ENCODE measurements around the gene ZDHHC19. TPM values are rescaled to one million over a fixed set of nuclear protein-coding genes. Genes with fewer than 3 reads are reported as not detected.
"Not testable (repeated sequence)": the region's sequence is repeated elsewhere in the genome, so short reads cannot be mapped to it uniquely, and the experiment has no call there.

The ZDHHC19 gene
- total RNA-seq, 2 donors from 2014 or later, result not detected

DNA sequence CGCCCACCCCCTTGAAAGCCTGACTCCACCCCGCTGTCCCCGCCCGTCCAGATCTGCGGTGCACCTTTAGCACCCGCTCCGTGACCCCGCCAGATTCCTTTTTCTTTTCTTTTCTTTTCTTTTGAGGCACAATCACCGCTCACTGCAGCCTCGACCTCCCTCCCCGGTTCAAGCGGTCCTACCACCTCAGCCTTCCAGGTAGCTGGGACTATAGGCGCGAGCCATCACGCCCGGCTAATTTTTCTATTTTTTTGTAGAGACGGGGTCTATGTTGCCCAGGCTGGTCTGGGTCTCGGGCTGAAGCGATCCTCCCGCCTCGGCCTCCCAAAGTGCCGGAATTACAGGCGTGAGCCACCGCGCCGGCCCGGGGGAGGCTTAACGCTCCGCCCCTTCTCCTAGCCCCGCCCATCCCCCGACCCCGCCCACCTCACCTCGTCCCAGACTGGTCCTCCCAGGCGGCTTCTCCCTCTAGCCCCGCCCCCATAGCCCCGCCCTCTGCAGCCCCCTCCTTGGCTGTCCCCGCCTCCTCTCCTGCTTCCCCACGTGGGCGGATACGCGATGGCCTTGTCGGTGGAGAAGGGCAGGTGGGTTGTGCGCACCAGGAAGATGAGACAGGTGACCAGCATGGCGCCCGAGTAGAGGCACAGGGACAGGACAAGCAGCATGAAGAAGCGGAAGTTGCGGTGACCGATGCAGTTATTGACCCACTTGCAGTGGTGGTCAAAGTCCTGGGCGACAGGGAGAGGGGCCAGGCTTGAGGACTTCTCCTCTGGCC lies 3.2 kb downstream of the ZDHHC19 start:
- intact Hi-C loops (cut with DNase I, micrococcal nuclease), result no loop called here
- ATAC-seq, result peak; percentile 88
- DNase-seq, result peak; percentile 82 to 85

DNA sequence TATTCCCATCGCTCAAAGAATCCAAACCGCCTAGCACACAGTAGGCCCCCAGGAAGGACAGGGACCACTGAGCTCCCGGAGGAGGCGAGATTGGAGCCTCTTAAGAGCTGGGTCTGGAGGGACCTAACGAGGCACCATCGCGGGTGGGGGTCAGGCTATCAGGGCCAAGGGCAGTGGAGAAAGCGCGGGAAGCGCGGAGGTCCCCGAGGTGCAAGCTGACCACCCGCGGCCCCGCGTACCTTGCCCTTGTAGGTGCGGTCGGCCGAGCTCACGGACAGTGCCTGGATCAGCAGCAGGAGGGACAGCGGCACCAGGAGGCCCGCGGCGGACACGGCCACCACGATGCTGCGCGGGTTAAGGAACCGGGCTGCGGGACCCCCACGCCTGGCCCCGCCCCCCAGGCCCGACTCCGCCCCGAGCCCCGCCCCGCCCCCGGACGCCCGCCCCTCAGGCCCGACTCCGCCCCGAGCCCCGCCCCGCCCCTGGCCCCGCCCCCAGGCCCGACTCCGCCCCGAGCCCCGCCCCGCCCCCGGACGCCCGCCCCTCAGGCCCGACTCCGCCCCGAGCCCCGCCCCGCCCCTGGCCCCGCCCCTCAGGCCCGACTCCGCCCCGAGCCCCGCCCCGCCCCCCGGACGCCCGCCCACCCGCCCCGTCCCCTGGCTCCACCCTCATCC lies 3.9 kb downstream of the ZDHHC19 start:
- peak; percentile 29 to 59 for DNase-seq
- intact Hi-C loops (cut with DNase I, micrococcal nuclease), result no loop called here
- ATAC-seq, result peak; percentile 36

DNA sequence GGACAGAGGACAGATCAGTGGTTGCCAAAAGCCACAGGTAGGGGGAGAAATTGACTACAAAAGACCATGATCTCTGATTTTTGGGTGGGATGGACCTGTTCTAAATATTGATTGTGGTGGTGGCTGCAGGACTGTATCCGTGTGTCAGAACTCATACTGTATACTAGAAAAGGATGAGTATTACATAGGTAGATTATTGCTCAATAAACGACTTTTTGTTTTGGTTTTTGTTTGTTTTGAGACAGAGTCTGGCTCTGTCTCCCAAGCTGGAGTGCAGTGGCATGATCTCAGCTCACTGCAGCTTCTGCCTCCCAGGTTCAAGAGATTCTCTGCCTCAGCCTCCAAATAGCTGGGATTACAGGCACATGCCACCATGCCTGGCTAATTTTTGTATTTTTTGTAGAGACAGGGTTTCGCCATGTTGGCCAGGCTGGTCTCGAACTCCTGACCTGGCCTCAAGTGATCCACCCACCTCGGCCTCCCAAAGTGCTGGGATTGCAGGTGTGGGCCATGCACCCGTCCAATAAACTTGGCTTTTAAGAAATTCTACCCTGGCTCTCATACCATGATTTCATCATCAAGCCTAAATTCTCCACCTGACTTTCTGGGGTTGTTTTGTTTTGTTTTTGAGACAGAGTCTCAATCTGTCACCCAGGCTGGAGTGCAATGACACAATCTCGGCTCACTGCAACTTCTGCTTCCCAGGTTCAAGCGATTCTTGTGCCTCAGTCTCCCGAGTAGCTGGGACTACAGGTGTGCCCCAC lies 5.6 kb downstream of the ZDHHC19 start:
- intact Hi-C loops (cut with DNase I, micrococcal nuclease); ATAC-seq: not testable (repeated sequence)

DNA sequence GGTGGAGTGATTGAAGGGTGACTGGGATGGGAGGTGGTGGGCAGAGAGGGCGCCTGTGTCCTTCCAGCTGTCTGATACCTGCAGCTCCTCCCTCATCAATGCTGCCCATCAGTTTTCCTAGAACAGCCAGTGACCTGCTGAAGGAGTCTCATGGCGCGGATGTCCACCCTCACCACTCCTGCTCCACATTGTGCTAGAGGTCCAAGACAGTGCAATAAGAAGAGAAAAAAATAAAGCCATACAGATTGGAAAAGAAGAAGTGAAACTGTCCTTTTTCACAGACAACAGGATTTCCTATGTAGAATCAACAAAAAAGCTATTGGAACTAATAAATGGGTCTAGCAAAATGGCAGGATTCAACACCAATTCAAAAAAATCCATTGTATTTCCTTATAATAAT lies 7.4 kb downstream of the ZDHHC19 start:
- ATAC-seq, result no peak
- DNase-seq, result no peak
- intact Hi-C loops (cut with DNase I, micrococcal nuclease), result no loop called here

More for the DNA sequence above, 5.6 kb downstream of the ZDHHC19 start:
- DNase-seq, result not testable (repeated sequence)

DNA sequence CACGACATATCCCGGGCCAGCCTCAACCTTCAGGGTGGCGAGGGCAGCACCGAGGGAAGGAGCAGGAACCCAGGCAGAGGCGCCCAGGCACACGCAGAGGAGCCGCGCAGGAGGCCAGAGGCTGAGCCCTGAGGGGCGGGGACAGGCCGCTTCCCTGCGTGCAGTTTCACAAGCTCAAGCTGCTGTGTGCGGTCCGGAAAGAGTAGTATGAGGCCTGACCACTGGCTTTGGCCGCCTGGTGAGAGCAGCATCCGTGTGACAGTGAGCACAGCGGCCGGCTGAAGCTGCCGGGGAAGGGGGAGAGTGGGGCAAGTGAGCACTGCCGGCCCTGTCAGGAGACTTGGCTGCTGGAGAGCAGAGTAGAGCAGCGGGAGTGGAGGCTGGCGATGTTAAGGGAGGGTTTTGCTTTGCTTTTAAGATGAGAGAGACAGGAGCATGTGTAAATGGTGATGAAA lies 8.7 kb downstream of the ZDHHC19 start:
- ATAC-seq (peak; percentile 53), DNase-seq (peak; percentile 60 to 67)
- intact Hi-C loops (cut with DNase I, micrococcal nuclease), result no loop called here

DNA sequence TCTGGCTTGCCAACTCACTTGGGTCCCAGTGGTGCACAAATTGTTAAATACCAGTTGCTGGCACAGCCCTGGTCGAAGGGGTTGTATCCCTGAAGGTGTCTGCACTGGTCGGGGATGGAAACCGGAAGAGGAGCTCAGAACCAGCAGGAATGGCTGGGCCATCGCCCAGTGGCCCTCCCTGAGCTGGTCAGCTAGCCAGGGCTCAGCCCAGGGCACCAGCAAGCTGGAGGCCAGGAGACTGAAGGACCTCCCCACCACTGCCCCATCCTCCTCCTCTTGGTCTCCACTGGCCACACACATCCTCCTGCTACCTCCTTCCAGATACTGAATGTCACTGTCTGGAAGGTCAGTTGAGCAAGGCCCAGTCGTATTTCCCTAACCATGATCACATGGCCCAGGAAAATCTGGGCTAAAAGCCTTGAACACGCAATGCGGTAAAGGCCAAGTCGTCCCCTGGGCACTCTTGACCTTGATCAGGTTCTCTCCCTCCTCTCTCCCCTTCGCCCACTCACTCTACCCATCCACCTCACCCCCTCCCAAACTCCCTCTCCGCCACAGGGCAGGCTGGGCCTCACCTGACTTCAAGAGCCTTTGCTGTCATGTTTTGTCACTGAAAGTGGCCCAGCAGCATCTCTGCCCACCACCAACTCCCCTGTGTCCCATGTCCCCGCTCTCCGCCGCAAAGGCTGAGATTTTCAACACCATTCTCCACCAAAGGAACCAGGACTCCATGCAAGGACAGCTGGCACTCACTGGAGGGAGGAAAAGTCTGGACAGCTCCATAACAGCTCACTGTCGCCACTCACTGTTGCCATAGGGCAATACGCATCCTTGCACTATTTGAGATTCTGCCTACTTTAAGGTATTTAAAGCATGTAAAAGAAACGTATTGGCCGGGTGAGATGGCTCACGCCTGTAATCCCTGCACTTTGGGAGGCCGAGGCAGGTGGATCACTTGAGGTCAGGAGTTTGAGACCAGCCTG lies 12.1 kb downstream of the ZDHHC19 start:
- intact Hi-C loops (cut with DNase I, micrococcal nuclease), result loop anchor here (5.0 kb wide), 1 partner anchor 127 kb away; no protein-coding TSS in a partner anchor
- DNase-seq (no peak), ATAC-seq (peak; percentile 34)

DNA sequence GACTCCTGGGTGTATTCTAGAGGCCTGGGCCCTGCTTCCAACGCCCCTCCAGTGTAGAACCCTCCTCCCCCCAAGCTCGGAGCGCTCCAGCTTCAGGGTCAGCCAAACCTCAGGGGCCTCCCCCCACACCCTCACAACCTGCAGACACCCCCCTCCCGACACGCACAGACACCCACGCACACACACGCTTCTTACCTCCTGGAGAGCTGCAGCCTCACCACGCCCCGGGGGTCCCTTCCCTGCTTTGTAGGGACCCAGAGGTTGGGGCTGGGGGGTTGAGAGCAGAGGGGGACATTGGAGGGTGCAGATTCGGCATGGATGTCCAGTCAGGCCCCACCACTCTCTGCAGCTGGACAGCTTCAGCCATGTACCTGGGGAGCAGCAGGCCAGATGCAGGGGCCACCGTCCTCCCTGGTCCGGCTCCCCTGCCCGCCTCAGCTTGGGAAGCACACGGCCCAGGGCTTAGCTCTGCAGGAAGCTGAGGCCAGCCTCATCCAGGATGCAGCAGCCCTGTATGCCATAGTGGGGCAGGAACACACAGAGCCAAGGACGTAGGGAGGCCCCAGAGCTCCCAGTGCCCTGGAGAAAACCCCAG lies 13.0 kb downstream of the ZDHHC19 start:
- no peak for DNase-seq
- intact Hi-C loops (cut with DNase I, micrococcal nuclease), result loop anchor here (5.0 kb wide), 1 partner anchor 126 kb away; no protein-coding TSS in a partner anchor
- no peak for ATAC-seq

DNA sequence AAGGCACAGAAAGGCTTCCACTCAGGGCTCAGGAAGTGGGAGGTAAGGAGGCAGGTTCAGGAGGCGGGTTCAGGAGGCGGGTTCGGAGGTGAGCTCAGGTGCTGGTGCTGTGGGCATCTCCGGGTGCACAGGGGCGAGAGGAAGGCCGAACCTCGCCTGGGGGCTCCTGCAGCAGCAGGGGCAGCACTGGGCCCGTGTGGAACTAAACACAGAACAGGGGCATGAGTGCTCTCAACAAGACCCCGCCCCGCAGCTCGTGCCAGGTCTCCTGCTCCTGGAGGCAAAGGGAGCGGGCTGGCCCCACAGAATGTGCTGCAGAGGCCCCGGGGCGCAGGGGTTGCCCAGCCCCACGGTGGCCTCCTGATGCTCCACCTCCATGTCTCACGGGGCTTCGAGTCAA lies 13.7 kb downstream of the ZDHHC19 start:
- no peak for DNase-seq
- no peak for ATAC-seq

DNA sequence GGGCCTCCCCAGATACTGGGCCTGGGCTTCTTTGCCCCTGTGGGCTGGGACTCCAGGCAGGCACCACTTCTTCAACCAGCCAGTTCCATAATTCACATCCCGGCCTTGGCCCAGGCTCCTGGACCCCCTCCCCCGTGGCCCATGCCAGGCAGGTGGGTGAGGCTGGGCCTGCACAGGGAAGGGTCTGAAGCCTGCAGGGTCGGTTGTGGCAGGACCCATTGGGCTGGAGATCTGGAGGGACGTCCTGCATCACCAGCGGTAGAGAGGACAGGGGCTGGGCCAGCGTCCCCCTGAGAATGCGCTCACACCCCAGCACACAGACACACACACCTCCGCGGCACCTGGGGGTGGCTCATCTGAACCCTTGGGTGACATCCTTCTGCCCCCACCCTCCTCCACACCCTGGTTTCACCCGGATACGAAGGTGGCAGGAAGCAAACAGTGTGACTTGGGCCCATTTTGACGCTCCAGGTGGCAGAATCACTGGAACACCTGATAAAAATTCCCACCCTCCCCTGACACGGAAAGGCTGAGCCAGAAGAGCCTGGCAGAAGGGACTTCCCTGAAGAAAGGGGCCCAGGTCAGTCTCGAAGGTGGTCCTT lies 15.4 kb downstream of the ZDHHC19 start:
- ATAC-seq (no peak), DNase-seq (no peak)
- intact Hi-C loops (cut with DNase I, micrococcal nuclease), result loop anchor here (5.0 kb wide), 1 partner anchor 123 kb away; no protein-coding TSS in a partner anchor

More for the DNA sequence above, 13.7 kb downstream of the ZDHHC19 start:
- intact Hi-C loops (cut with DNase I, micrococcal nuclease), result loop anchor here (5.0 kb wide), 1 partner anchor 125 kb away; no protein-coding TSS in a partner anchor

DNA sequence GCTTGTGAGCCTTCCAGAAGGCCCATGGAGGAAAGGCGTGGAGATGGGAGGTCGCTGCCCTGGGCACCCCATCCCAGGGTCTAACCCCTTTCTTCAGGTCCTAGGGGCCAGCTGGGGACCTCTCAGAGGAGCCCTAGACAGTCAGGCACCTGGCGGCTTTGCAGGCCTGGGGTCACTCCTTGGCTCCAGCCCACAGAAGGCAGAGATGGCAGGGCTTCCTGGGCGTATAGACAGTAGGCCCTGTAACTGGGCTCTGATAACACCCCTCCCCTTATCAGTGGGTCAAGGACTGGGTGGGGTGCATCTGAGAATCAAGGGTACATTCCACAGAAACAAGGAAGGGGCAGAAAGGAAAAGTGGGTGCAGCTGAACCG lies 16.7 kb downstream of the ZDHHC19 start:
- ATAC-seq, result no peak
- intact Hi-C loops (cut with DNase I, micrococcal nuclease), result no loop called here
- DNase-seq, result no peak

DNA sequence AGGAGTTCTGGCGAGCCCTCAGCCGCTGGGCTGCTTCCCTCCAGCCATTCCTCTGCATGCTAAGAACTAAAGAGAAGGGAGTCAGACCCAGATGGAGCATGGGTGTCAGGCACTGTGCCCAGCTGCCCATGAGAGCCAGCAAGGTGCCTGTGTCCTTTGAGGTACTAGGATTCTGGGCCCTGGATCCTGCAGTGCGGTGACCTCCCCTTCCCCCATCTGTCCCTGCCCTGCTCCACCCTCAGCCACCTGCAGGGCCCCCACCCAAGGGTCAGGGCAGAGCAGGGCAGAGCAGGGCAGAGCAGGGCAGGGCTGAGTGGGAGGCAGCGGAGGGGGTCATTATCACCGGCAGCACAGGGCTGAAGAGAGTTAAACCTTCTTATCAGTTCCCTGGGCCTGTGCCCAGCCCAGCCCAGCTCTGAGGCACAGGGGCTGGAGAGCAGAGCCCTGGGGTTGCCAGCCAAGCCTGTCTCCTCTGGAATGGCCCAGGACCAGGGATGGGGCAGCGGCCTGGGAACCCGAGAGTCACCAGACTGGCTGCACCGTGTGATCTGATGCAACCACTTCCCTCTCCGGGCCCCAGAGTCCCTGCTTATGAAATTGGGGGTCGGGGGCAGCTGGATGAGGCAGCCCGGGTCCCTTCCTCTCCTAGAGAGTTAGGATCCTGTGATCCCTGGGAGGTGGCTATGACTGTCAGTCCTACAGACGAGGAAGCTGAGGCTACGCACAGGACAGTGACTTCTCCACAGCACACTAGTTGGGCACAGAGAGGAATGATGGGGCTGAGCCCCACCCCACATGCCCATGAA lies 17.3 kb downstream of the ZDHHC19 start:
- DNase-seq, result peak; percentile 72 to 75
- ATAC-seq, result peak; percentile 76
- intact Hi-C loops (cut with DNase I, micrococcal nuclease), result no loop called here

DNA sequence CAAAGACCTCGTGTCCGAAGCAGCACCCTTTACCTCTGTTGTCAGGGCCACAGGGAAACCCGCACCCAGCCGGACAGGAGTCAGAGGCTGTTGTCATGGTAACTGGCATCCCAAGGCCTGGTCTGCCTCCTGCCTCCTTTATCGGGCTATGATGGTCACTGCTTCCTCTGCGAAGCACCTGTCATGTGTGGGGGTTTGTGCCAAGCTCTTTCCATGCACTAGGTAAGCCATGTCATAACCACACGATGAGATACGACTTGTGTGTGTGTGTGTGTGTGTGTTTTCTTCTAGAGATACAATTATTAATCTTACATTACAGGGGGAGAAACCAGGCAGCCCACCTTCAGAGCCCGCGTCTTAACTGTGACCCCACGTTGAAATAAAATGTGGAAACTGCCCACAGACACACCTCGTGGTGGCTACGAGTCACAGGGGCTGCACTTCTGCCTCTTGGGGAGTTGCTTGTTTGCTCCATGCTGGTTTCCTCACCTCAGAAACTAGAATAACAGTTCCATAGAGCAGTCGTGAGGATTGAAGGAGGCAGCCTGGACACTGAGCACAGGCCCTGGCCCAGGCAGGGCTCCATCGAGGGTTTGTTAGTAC lies 18.0 kb downstream of the ZDHHC19 start:
- ATAC-seq, result no peak
- intact Hi-C loops (cut with DNase I, micrococcal nuclease), result no loop called here
- no peak for DNase-seq

DNA sequence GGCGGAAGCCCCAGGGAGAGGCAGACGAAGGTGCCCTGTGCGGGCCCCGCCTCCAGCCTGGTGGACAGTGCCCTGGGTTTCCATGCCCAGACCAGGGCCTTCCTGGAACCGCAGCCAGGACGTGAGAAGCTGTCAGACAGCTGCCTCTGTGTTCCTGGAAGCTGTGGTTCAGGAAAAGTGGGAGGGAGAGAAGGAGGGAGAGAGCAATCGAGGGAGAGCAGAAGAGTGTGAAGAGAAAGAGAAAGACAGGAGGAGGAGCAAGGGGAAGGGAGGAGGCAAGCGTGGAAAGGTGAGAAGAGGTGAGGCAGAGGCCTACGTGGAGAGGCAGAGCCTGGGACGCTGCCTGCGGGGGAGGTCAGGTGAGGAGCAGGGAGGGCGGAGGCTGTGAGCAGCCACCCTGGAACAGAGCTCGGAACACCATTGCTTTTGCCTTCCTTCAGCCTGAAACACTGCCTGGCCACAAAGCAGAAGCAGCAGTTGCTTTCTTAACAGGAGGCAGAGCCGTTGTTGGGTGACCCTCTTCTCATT lies 18.6 kb downstream of the ZDHHC19 start:
- intact Hi-C loops (cut with DNase I, micrococcal nuclease), result no loop called here
- ATAC-seq (peak; percentile 52), DNase-seq (peak; percentile 67 to 74)

DNA sequence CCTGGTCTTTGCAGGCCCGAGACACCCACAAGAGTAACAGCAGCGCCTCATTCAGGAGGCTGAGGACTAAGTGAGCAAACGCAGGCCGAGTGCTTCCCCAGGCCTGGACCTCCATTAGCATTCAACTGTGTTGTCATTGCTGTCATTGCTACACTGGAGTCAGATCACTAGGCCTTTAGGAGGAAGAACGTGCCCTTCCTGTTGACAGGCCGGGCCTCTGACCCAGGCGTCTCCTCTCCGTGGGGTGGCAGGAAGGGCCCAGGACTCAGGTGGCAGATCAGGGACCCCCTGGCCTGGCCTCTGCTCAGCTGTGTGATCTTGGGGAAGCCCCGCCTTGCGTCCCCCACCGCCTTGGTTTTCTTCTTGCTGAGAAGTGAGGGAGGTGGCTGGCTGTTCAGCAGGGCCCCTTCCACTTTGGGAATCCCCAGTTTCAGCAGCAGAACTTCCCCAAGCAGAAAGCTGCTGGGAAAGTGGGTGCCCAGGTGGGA lies 19.1 kb downstream of the ZDHHC19 start:
- DNase-seq, result peak in 1 of 2 donors; percentile 52
- intact Hi-C loops (cut with DNase I, micrococcal nuclease), result no loop called here
- peak; percentile 8 for ATAC-seq

DNA sequence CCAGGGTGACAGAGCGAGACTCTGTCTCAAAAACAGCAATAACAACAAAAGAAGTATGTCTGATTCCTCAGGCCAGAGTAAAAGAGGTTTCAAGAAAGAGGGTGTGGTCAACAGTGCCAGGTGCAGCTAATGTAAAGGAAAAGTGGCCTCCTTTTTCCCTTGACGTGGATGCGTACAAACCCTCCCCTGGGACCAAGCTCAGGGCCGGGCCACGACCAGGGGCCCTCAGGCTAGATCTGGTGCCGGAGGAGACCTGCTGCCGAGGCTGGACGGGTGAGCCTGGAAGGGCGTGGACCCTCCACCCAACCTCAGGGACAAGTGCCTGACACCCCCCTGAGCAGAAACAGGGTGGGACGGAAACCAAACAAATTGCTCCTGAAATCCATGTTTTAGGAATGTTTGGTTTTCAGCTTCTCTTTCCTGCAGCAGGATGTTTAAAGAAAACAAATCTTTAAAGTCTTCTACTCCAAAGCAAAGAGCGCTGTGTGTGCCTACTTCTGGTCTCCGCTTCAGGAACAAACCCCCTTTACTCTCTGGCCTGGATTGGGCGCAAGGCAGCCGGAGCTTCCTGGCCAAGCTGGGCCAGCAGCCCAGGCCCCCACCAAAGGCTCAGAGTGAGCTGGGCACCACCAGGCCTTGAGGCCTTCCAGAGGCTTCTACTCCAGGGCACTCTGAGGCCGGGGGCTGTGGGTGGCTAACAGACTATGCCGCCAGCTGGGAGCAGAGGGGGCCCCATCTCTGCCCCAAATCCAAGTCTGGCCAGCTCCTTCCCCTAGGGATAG lies 21.4 kb downstream of the ZDHHC19 start:
- intact Hi-C loops (cut with DNase I, micrococcal nuclease), result no loop called here
- DNase-seq, result no peak
- ATAC-seq, result no peak
